CD4-positive, alpha-beta T cell (primary cell): ENCODE results near the gene DNMT3L. TPM values are rescaled to one million over a fixed set of nuclear protein-coding genes. Genes with fewer than 3 reads are reported as not detected.

Source experiments
- ATAC-seq: fragments of 200-7000 bp; cut with Tn5 transposase; one replicate; pipeline ENCODE4 v1.10.0; 2022; ENCODE audit warnings: mild to moderate bottlenecking; ENCODE audit not compliant: poor library complexity
- CTCF ChIA-PET: fragments of 350-600 bp; sonication (Branson Sonifier 250); formaldehyde crosslinking; loops from one replicate; lab custom pipeline; 2021; ENCODE audit warnings: antibody characterized with exemption, inconsistent platforms; lab: Charles Lee
- POLR2A ChIA-PET: fragments of 350-600 bp; sonication (Branson Sonifier 250); formaldehyde crosslinking; loops from one replicate; lab custom pipeline; 2021; ENCODE audit warnings: antibody characterized with exemption, inconsistent platforms; lab: Charles Lee
- DNase-seq, 14 experiments: peaks; one replicate each; pipeline ENCODE4 v3.0.0-alpha.2; 2013 to 2020; ENCODE audit warnings: mixed read lengths in 2 of 14
- H3K27ac ChIP-seq, 2 donors: one replicate each; pipeline versions ENCODE4 v1.5.1 to v1.7.0; 2013; ENCODE audit warnings: low read length in 2 of 2, low read depth in 1 of 2, mild to moderate bottlenecking in 1 of 2
- H3K27me3 ChIP-seq, 2 experiments: 1 replicate in 1 of 2; 2 replicates in 1 of 2; pipeline versions ENCODE4 v1.6.1 to v1.7.0; 2013; ENCODE audit warnings: low read length in 2 of 2, control low read depth in 1 of 2, mild to moderate bottlenecking in 1 of 2, moderate library complexity in 1 of 2; ENCODE audit not compliant: insufficient read depth in 2 of 2, control insufficient read depth in 1 of 2
- H3K36me3 ChIP-seq: one replicate; pipeline ENCODE4 v1.6.1; 2013; ENCODE audit warnings: low read length, control low read depth; ENCODE audit not compliant: insufficient read depth
- H3K4me1 ChIP-seq: one replicate; pipeline ENCODE4 v1.6.1; 2013; ENCODE audit warnings: low read length, control low read depth; ENCODE audit not compliant: insufficient read depth
- H3K4me3 ChIP-seq: one replicate; pipeline ENCODE4 v1.5.1; 2013; ENCODE audit warnings: mild to moderate bottlenecking, low read length, moderate library complexity
- H3K9me3 ChIP-seq, 2 experiments: 1 replicate in 1 of 2; 2 replicates in 1 of 2; pipeline versions ENCODE4 v1.6.1 to v1.7.0; 2013; ENCODE audit warnings: low read length in 2 of 2, mild to moderate bottlenecking in 2 of 2, control low read depth in 1 of 2, moderate library complexity in 1 of 2; ENCODE audit not compliant: control insufficient read depth in 1 of 2, insufficient read depth in 1 of 2
- H3K27ac Mint-ChIP-seq: one replicate; pipeline ENCODE4 v1.8.0; 2020; ENCODE audit warnings: mixed read lengths
- H3K27me3 Mint-ChIP-seq: one replicate; pipeline ENCODE4 v1.8.0; 2021; ENCODE audit warnings: mixed read lengths
- H3K36me3 Mint-ChIP-seq: one replicate; pipeline ENCODE4 v1.8.0; 2021; ENCODE audit warnings: low read depth, mixed read lengths
- H3K4me1 Mint-ChIP-seq: one replicate; pipeline ENCODE4 v1.8.0; 2021; ENCODE audit warnings: low read depth, mixed read lengths
- H3K4me3 Mint-ChIP-seq: one replicate; pipeline ENCODE4 v1.8.0; 2020; ENCODE audit warnings: mild to moderate bottlenecking, mixed read lengths
- H3K9me3 Mint-ChIP-seq: one replicate; pipeline ENCODE4 v1.8.0; 2020; ENCODE audit warnings: mixed read lengths
- CTCF ChIP-seq: fragments of 200-600 bp; IDR thresholded peaks from one replicate; pipeline ENCODE4 v1.8.0; 2022; ENCODE audit warnings: antibody characterized with exemption, mild to moderate bottlenecking
- intact Hi-C, 2 experiments: fragments of 100-400 bp; cut with DNase I in 1 of 2; cut with micrococcal nuclease in 1 of 2; formaldehyde crosslinking; loops; one replicate each; pipeline versions ENCODE4 v1.15.1 to v1.9.0; 2023 to 2025; cut with DNase I, micrococcal nuclease
- total RNA-seq, 174 experiments: library from RNA in 2 of 174; stranded (reverse) in 2 of 174; gene quantifications; one replicate each; pipeline ENCODE4 v1.2.3 and lab custom pipeline; 2021 to 2026

The DNMT3L gene
- total RNA-seq, 2 experiments from 2014 or later: not detected

- Histone ChIP-seq H3K36me3 (peaks cover 5% of the 10 kb centered on the region), H3K4me1 (peaks cover 82% of the 10 kb centered on the region), H3K27ac (no peak overlapping the region), H3K4me3 (no peak overlapping the region), H3K9me3 (peaks cover 0 to 7% of the 10 kb centered on the region in 2 experiments), H3K27me3 (no peaks in the 10 kb centered on the region)
- Mint-ChIP-seq H3K4me1 (peaks cover 41% of the 10 kb centered on the region), H3K9me3 (no peaks in the 10 kb centered on the region), H3K36me3 (no peaks in the 10 kb centered on the region), H3K4me3 (peak overlapping the region; percentile 88), H3K27me3 (no peaks in the 10 kb centered on the region), H3K27ac (peak overlapping the region; percentile 97)
- POLR2A ChIA-PET: interaction anchor here (0.7 to 1.4 kb wide), 2 partner anchors 10 to 208 kb away, joined by 3 to 4 read pairs; no protein-coding TSS in a partner anchor
- TF ChIP-seq CTCF: peak; percentile 68
- DNase-seq: peak; percentile 61 to 89 (median 71)
- CTCF ChIA-PET: interaction anchor here (0.8 to 1.2 kb wide), 2 partner anchors 30 to 40 kb away, joined by 3 to 5 read pairs; no protein-coding TSS in a partner anchor
- intact Hi-C loops: no loop called here
- peak; percentile 51 for ATAC-seq
Observed at GRCh38 chr21:44297525-44298290, 36.0 kb upstream of the DNMT3L start.

GRCh38 chr21:44296916-44297315 is 35.2 kb upstream of the DNMT3L start:
- POLR2A ChIA-PET: no interaction called here
- peaks cover 33% of the 10 kb centered on the region for H3K4me1 Mint-ChIP-seq
- Histone ChIP-seq H3K36me3 (no peaks in the 10 kb centered on the region), H3K4me1 (peaks cover 82% of the 10 kb centered on the region), H3K27me3 (no peaks in the 10 kb centered on the region), H3K4me3 (no peak overlapping the region), H3K27ac (no peak overlapping the region), H3K9me3 (peaks cover 0 to 7% of the 10 kb centered on the region in 2 experiments)
- CTCF ChIA-PET: no interaction called here
- intact Hi-C loops: no loop called here
- no peaks in the 10 kb centered on the region for H3K27me3 Mint-ChIP-seq
- no peaks in the 10 kb centered on the region for H3K9me3 Mint-ChIP-seq
- no peak overlapping the region for H3K4me3 Mint-ChIP-seq
- no peak for TF ChIP-seq CTCF
- no peak for DNase-seq
- ATAC-seq: no peak
- H3K36me3 Mint-ChIP-seq: no peaks in the 10 kb centered on the region
- no peak overlapping the region for H3K27ac Mint-ChIP-seq

GRCh38 chr21:44296103-44296519 is 34.4 kb upstream of the DNMT3L start:
- Mint-ChIP-seq H3K4me1 (peaks cover 31% of the 10 kb centered on the region), H3K27me3 (no peaks in the 10 kb centered on the region), H3K9me3 (no peaks in the 10 kb centered on the region), H3K4me3 (no peak overlapping the region), H3K36me3 (no peaks in the 10 kb centered on the region), H3K27ac (no peak overlapping the region)
- Histone ChIP-seq H3K27ac (no peak overlapping the region), H3K9me3 (peaks cover 0 to 7% of the 10 kb centered on the region in 2 experiments), H3K27me3 (no peaks in the 10 kb centered on the region), H3K36me3 (no peaks in the 10 kb centered on the region), H3K4me3 (no peak overlapping the region), H3K4me1 (peaks cover 79% of the 10 kb centered on the region)
- ChIA-PET POLR2A (no interaction called here), CTCF (no interaction called here)
- intact Hi-C loops: no loop called here
- ATAC-seq: no peak
- no peak for TF ChIP-seq CTCF
- DNase-seq: no peak
